ENCODE results near the gene GALNT7.
A peak's percentile ranks its signal among the peaks of the same experiment; 100 is the strongest.
"Not testable (repeated sequence)": the region's sequence is repeated elsewhere in the genome, so short reads cannot be mapped to it uniquely, and the experiment has no call there.

Gene GALNT7

GRCh38 chr4:173168396-173169177 is at the start of gene GALNT7:
Gene GALNT7 (plus strand): TSS chr4:173168811. CDS start chr4:173168836, 25 bp downstream.
- peak; percentile 48 to 55 for ATAC-seq

- ATAC-seq = not testable (repeated sequence)
Observed at GRCh38 chr4:173118819-173119218, 49.8 kb upstream of the GALNT7 start.

- no peak for ATAC-seq
Observed at GRCh38 chr4:173119818-173120217, 48.8 kb upstream of the GALNT7 start.

GRCh38 chr4:173121076-173121561 is 47.5 kb upstream of the GALNT7 start:
- no peak for ATAC-seq

- ATAC-seq = no peak
Observed at GRCh38 chr4:173124209-173124865, 44.3 kb upstream of the GALNT7 start.

GRCh38 chr4:173125216-173125812 is 43.3 kb upstream of the GALNT7 start:
- no peak for ATAC-seq

- ATAC-seq = no peak
Observed at GRCh38 chr4:173128199-173128890, 40.3 kb upstream of the GALNT7 start.

- ATAC-seq = no peak
Observed at GRCh38 chr4:173130687-173131086, 37.9 kb upstream of the GALNT7 start.

GRCh38 chr4:173134426-173134825 is 34.2 kb upstream of the GALNT7 start:
- no peak for ATAC-seq

- ATAC-seq = no peak
Observed at GRCh38 chr4:173135241-173135847, 33.3 kb upstream of the GALNT7 start.

GRCh38 chr4:173138624-173139023 is 30.0 kb upstream of the GALNT7 start:
- no peak for ATAC-seq

GRCh38 chr4:173139561-173139960 is 29.1 kb upstream of the GALNT7 start:
- no peak for ATAC-seq

- no peak for ATAC-seq
Observed at GRCh38 chr4:173145131-173145530, 23.5 kb upstream of the GALNT7 start.

GRCh38 chr4:173146456-173146855 is 22.2 kb upstream of the GALNT7 start:
- no peak for ATAC-seq

- ATAC-seq = no peak
Observed at GRCh38 chr4:173151496-173151895, 17.1 kb upstream of the GALNT7 start.

GRCh38 chr4:173152104-173152503 is 16.5 kb upstream of the GALNT7 start:
- ATAC-seq = no peak

GRCh38 chr4:173153445-173153844 is 15.2 kb upstream of the GALNT7 start:
- ATAC-seq = no peak

GRCh38 chr4:173159791-173160190 is 8.8 kb upstream of the GALNT7 start:
- ATAC-seq = no peak

GRCh38 chr4:173160871-173161270 is 7.7 kb upstream of the GALNT7 start:
- no peak for ATAC-seq

GRCh38 chr4:173161311-173161710 is 7.3 kb upstream of the GALNT7 start:
- no peak for ATAC-seq

- no peak for ATAC-seq
Observed at GRCh38 chr4:173165706-173166105, 2.9 kb upstream of the GALNT7 start.

- ATAC-seq = no peak
Observed at GRCh38 chr4:173166491-173166890, 2.1 kb upstream of the GALNT7 start.

All from activated CD4-positive, CD25-positive, alpha-beta regulatory T cell treated with anti-CD3 and anti-CD28 coated beads, Interleukin-2, amount 50 U/mL, for 24 hours (primary cell).